GM12801 (cell line): Measurements from ENCODE around the gene ZIK1.

ENCODE experiments used
- TF ChIP-seq, protein P1 (sequence below): IDR thresholded peaks from one replicate; pipeline ENCODE4 v1.5.1; 2011; ENCODE audit warnings: control low read depth; ENCODE audit not compliant: insufficient read length; ENCODE audit errors: extremely low read depth

Gene ZIK1

DNA sequence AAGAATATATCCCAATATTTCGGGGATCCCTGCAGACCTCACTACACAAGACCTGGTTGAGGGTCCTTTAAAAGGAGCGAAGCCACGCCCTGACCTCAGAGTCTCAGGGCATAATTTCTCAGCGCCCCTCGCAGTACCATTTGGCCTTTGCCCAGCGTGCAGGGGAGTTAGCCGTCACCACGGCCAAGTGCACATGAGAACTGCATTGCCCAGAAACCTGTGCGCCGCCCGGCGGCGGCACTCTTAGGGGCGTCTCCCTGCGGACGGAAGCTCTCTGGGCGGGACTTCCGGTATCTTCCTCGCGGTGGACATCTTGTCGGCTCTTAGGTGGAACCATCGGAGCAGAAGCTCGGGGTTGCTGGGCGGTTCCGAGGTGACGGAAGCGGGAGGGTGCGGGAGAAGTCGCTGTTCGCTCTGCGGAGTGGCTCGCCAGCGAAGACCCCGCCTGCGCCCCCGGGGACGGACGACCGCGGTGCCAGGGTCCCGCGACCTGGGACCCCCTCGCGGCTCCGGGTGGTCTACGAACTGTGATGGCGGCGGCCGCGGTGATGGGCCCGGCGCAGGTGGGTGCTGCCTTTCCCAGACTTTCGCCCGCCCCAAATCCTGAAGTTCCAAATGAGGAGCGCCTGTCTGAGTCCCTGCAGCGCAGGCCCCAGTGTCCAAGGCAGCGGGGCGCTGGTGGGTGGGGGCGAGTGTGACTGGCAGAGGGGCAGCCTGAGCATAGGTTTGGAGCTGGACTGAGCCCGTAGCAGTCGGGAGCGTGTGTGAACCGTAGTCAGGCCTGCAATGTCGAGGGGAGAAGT is 30.2 kb downstream of the ZIK1 start, which contains the start of gene ZNF134:
TSS of gene ZNF134 (plus strand) at position 302 of the 803 bp plus-strand sequence. CDS start 5,227 bp downstream, outside the sequence.
- TF ChIP-seq, protein P1, sequence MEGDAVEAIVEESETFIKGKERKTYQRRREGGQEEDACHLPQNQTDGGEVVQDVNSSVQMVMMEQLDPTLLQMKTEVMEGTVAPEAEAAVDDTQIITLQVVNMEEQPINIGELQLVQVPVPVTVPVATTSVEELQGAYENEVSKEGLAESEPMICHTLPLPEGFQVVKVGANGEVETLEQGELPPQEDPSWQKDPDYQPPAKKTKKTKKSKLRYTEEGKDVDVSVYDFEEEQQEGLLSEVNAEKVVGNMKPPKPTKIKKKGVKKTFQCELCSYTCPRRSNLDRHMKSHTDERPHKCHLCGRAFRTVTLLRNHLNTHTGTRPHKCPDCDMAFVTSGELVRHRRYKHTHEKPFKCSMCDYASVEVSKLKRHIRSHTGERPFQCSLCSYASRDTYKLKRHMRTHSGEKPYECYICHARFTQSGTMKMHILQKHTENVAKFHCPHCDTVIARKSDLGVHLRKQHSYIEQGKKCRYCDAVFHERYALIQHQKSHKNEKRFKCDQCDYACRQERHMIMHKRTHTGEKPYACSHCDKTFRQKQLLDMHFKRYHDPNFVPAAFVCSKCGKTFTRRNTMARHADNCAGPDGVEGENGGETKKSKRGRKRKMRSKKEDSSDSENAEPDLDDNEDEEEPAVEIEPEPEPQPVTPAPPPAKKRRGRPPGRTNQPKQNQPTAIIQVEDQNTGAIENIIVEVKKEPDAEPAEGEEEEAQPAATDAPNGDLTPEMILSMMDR: no peak

DNA sequence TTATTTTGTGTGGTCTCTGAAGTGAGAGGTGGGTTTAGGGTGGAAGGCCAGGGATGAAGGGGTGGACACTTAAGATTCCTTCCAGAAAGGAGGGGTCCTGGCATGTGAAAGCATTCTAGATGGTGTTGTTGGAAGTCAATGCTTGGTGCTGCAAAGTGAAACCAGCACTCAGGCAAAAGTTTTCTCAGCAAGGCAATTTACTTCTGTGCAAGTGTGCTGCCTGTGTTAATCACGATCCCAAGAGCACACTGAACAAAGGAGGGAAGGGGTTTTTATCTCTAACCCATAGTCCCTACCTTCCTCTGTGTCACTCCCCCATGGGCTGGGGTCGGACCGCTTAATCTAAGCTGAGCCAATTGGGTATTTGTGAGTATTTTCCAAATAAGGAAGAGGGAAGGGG is 31.4 kb downstream of the ZIK1 start:
- TF ChIP-seq, protein P1: no peak

- TF ChIP-seq, protein P1: no peak
These were observed 36.9 kb downstream of the ZIK1 start for GRCh38 chr19:57620673-57621348.

DNA sequence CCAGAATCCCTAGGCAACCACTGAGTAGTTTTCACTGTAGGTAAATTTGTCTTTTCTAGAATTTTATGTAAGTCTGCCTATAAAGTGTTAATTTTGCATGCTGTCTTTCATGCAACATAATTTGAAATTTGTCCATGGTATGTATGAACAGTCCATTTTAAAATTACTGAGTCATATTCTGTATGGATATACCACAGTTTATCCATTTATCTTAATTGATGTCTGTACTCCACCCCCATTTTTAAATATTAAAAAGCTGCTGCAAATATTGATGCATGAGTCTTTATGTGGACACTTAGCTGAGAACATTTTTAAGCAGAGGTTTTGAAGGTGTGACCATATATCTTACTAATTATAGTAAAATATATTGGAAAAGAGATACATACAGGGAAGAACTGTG is 39.1 kb downstream of the ZIK1 start:
- TF ChIP-seq, protein P1: no peak

- TF ChIP-seq, protein P1: no peak
These were observed 49.3 kb downstream of the ZIK1 start, which contains the start of gene ZNF211 for GRCh38 chr19:57632987-57633831. Gene ZNF211, plus strand, starts transcription at chr19:57633168. Its CDS starts 179 bp downstream, at chr19:57633347.

GRCh38 chr19:57633832-57634131 is 49.8 kb downstream of the ZIK1 start:
- TF ChIP-seq, protein P1: no peak

- TF ChIP-seq, protein P1: no peak
These were observed 53.4 kb downstream of the ZIK1 start for GRCh38 chr19:57637379-57637778.
